ENCODE results near the gene WFDC2.

DNA sequence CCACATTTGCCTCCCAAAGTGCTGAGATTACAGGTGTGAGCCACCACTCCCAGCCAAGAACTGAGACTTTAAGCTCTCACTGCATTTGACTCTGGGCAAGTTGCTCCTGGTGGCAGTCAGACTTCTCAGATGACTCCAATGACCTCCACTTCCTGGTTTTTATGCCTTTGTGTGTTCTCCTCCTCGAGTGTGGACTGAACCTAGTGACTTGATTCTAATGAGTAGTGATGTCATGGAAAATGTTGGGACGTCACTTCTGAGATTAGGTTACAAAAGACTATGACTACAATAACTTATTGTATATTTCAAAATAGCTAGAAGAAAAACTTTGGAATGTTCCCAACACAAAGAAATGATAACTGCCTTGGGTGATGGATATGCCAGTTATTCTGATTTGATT, 33.9 kb downstream of the WFDC2 start:
- no peak for TF ChIP-seq EZH2 (IDR thresholded peaks at IDR 0.05; ENCODE audit: borderline replicate concordance, low read depth, low read length, severe bottlenecking)
- TF ChIP-seq, protein P1, sequence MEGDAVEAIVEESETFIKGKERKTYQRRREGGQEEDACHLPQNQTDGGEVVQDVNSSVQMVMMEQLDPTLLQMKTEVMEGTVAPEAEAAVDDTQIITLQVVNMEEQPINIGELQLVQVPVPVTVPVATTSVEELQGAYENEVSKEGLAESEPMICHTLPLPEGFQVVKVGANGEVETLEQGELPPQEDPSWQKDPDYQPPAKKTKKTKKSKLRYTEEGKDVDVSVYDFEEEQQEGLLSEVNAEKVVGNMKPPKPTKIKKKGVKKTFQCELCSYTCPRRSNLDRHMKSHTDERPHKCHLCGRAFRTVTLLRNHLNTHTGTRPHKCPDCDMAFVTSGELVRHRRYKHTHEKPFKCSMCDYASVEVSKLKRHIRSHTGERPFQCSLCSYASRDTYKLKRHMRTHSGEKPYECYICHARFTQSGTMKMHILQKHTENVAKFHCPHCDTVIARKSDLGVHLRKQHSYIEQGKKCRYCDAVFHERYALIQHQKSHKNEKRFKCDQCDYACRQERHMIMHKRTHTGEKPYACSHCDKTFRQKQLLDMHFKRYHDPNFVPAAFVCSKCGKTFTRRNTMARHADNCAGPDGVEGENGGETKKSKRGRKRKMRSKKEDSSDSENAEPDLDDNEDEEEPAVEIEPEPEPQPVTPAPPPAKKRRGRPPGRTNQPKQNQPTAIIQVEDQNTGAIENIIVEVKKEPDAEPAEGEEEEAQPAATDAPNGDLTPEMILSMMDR (IDR thresholded peaks at IDR 0.05; ENCODE audit: extremely low read depth in 1 of 2, insufficient read depth in 1 of 2, low read depth in 1 of 2, low read length in 2 of 2): no peak
- no peak for TF ChIP-seq POLR2A (IDR thresholded peaks at IDR 0.05; ENCODE audit: low read depth, low read length)
- no peak for TF ChIP-seq POLR2AphosphoS5 (IDR thresholded peaks at IDR 0.05; ENCODE audit: insufficient read depth, low read depth, low read length)
- TF ChIP-seq, protein P2, sequence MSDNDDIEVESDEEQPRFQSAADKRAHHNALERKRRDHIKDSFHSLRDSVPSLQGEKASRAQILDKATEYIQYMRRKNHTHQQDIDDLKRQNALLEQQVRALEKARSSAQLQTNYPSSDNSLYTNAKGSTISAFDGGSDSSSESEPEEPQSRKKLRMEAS (IDR thresholded peaks at IDR 0.05; ENCODE audit: insufficient read depth, insufficient read length): no peak
- no peak for TF ChIP-seq GATA2 (IDR thresholded peaks at IDR 0.05; ENCODE audit: insufficient read depth, insufficient read length, low read depth, low read length)
- no peak for TF ChIP-seq MYC (IDR thresholded peaks at IDR 0.05; ENCODE audit: low read depth, low read length)
- TF ChIP-seq JUN (IDR thresholded peaks at IDR 0.05; ENCODE audit: borderline replicate concordance, insufficient read depth, insufficient read length, low read depth): no peak

Data from endothelial cell of umbilical vein (primary cell).